BLaER1 (cell line): ENCODE measurements around the gene ST3GAL4.

Source experiments
- H3K27ac ChIP-seq: shearing (Covaris generic); formaldehyde crosslinking; 2 replicates; pipeline ENCODE4 v1.8.1; 2022
- H3K27me3 ChIP-seq: shearing (Covaris generic); formaldehyde crosslinking; 2 replicates; pipeline ENCODE4 v1.8.1; 2022
- H3K36me3 ChIP-seq: shearing (Covaris generic); formaldehyde crosslinking; 2 replicates; pipeline ENCODE4 v1.8.1; 2022
- H3K4me1 ChIP-seq: shearing (Covaris generic); formaldehyde crosslinking; 2 replicates; pipeline ENCODE4 v1.8.1; 2022
- H3K4me2 ChIP-seq: shearing (Covaris generic); formaldehyde crosslinking; 2 replicates; pipeline ENCODE4 v1.8.1; 2022
- H3K4me3 ChIP-seq: shearing (Covaris generic); formaldehyde crosslinking; 2 replicates; pipeline ENCODE4 v1.8.1; 2022
- H3K9ac ChIP-seq: shearing (Covaris generic); formaldehyde crosslinking; 2 replicates; pipeline ENCODE4 v1.8.1; 2022
- H3K9me3 ChIP-seq: shearing (Covaris generic); formaldehyde crosslinking; 2 replicates; pipeline ENCODE4 v1.8.1; 2022
- H4K20me1 ChIP-seq: shearing (Covaris generic); formaldehyde crosslinking; 2 replicates; pipeline ENCODE4 v1.8.1; 2022
- Cebpa-rat ChIP-seq: shearing (Covaris generic); IDR thresholded peaks from 2 replicates; pipeline ENCODE4 v1.8.1; 2022

The ST3GAL4 gene

GRCh38 chr11:126313826-126314225 is 41.7 kb upstream of the ST3GAL4 start:
- Histone ChIP-seq H3K9me3 (peaks cover 9% of the 10 kb centered on the region), H3K4me1 (peaks cover 37% of the 10 kb centered on the region), H3K27ac (no peak overlapping the region), H4K20me1 (0 out of 2 replicates have a peak, but pooled peaks cover 15% of the 10 kb centered on the region), H3K4me3 (no peak overlapping the region), H3K4me2 (no peak overlapping the region), H3K27me3 (no peaks in the 10 kb centered on the region), H3K36me3 (peaks cover 66% of the 10 kb centered on the region), H3K9ac (no peak overlapping the region)
- TF ChIP-seq Cebpa-rat = no peak

DNA sequence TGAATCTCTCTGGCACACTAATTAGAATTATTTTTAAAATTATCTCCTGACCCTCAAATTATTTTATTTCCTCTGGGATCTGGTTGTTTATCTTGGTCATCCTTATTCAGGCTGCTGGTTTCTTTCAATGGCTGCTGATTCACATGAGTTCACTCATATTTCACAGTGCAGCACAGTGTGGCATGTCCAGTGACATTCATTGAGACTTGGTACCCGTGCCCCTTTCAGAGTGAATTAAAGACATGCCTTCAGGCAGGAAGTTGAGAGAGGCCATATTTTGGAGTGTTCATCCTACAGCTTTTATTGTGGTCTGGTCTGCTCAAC is 38.1 kb upstream of the ST3GAL4 start:
- Histone ChIP-seq H3K4me3 (no peak overlapping the region), H3K4me1 (peaks cover 49% of the 10 kb centered on the region), H4K20me1 (peaks cover 5% of the 10 kb centered on the region; the same call in 1 of the 2 replicates), H3K36me3 (peaks cover 45% of the 10 kb centered on the region), H3K9ac (peak overlapping the region; percentile 66), H3K27ac (peak overlapping the region; percentile 79), H3K4me2 (peak overlapping the region; percentile 91), H3K27me3 (no peaks in the 10 kb centered on the region), H3K9me3 (peaks cover 9% of the 10 kb centered on the region)
- no peak for TF ChIP-seq Cebpa-rat

- Histone ChIP-seq H3K4me3 (0 out of 2 replicates have a peak overlapping the region, but pooled peaks have one; percentile 17), H3K27me3 (no peaks in the 10 kb centered on the region), H3K9me3 (peaks cover 9% of the 10 kb centered on the region), H3K36me3 (peaks cover 43% of the 10 kb centered on the region), H3K9ac (peak overlapping the region; percentile 66), H4K20me1 (peaks cover 5% of the 10 kb centered on the region; the same call in 1 of the 2 replicates), H3K4me2 (peak overlapping the region; percentile 91), H3K27ac (peak overlapping the region; percentile 79), H3K4me1 (peaks cover 49% of the 10 kb centered on the region)
- TF ChIP-seq Cebpa-rat = no peak
Measured at GRCh38 chr11:126317756-126318573, 37.5 kb upstream of the ST3GAL4 start.

DNA sequence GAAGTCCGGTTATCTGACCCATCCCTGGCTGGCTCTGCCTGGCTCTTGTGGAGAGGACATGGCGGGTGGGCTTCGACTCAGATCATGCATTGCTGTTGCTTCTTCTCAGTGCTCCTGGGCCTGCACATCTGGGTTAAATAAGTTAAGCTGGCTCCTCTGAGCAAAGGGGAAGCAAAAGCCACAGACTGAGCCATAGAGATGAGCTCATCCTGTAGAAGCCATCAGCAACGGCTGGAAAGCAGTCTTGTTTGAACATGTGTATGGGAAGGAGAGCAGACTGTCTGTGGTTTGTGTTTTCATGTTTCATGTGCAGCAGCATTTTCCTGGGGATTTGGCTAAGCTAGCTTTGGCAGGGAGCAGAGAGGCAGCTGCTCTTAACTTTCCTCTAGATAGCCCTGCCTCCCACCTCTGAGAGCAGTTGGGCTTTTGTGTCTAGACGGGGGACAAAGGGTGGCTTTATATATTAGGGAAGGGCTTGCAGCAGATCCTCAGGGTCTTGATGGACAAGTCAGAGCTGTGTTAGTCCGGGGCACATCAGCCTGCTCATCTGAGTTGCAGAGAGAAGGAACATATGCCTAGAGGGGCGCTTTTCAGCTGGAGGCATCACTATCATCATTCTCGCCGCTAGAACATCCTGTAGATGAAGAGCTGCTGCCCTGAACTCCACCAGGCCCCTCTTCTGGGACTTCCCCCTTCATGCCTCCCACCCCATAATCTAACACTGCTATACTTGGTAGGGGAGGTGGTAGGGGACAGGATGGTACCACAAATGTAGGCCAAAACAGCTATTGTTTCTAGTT is 36.7 kb upstream of the ST3GAL4 start:
- Histone ChIP-seq H3K27ac (peak overlapping the region; percentile 79), H3K4me1 (peaks cover 49% of the 10 kb centered on the region), H3K4me2 (peak overlapping the region; percentile 91), H3K9me3 (peaks cover 9% of the 10 kb centered on the region), H4K20me1 (peaks cover 5% of the 10 kb centered on the region; the same call in 1 of the 2 replicates), H3K36me3 (peaks cover 42% of the 10 kb centered on the region), H3K27me3 (no peaks in the 10 kb centered on the region), H3K4me3 (peak overlapping the region; percentile 35), H3K9ac (peak overlapping the region; percentile 66)
- no peak for TF ChIP-seq Cebpa-rat

DNA sequence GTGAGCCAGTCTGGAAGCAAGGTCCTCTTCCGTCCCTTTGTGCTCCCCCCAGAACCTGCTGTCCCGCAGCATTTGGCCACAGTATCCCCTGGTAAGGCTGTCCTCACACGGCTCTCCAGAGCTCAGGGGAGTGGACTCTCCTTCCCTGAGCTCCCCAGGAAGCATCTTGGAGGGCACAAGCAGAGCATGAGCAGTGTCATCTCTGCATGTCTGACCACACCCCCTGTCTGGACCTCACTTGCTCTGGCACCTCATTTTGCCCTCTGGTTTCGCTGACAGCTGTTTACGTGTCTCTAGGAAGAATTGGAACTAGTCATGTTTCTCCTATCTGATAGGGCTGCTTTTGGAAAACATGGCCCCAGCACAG is 36.1 kb upstream of the ST3GAL4 start:
- Histone ChIP-seq H3K4me3 (peak overlapping the region; percentile 35), H3K36me3 (peaks cover 40% of the 10 kb centered on the region), H3K4me1 (peaks cover 49% of the 10 kb centered on the region), H3K27ac (peak overlapping the region; percentile 79), H3K9me3 (peaks cover 9% of the 10 kb centered on the region), H3K9ac (peak overlapping the region; percentile 53), H3K27me3 (no peaks in the 10 kb centered on the region), H4K20me1 (peaks cover 5% of the 10 kb centered on the region; the same call in 1 of the 2 replicates), H3K4me2 (peak overlapping the region; percentile 91)
- no peak for TF ChIP-seq Cebpa-rat

- Histone ChIP-seq H3K27me3 (no peaks in the 10 kb centered on the region), H3K36me3 (peaks cover 32% of the 10 kb centered on the region), H3K9ac (no peak overlapping the region), H3K4me3 (no peak overlapping the region), H3K4me2 (no peak overlapping the region), H3K9me3 (no peaks in the 10 kb centered on the region), H4K20me1 (peaks cover 5% of the 10 kb centered on the region; the same call in 1 of the 2 replicates), H3K4me1 (peaks cover 40% of the 10 kb centered on the region), H3K27ac (no peak overlapping the region)
- no peak for TF ChIP-seq Cebpa-rat
Measured at GRCh38 chr11:126322996-126323395, 32.5 kb upstream of the ST3GAL4 start.

GRCh38 chr11:126327281-126328000 is 28.0 kb upstream of the ST3GAL4 start:
- H3K4me3 ChIP-seq = no peak overlapping the region
- H3K27me3 ChIP-seq = no peaks in the 10 kb centered on the region
- H3K27ac ChIP-seq = peak overlapping the region; percentile 51
- H3K36me3 ChIP-seq = peaks cover 50% of the 10 kb centered on the region
- TF ChIP-seq Cebpa-rat = no peak
- H3K9me3 ChIP-seq = no peaks in the 10 kb centered on the region
- H3K9ac ChIP-seq = no peak overlapping the region
- H3K4me1 ChIP-seq = peaks cover 16% of the 10 kb centered on the region
- no peak overlapping the region for H3K4me2 ChIP-seq
- H4K20me1 ChIP-seq = no peaks in the 10 kb centered on the region

- Histone ChIP-seq H3K36me3 (peaks cover 52% of the 10 kb centered on the region), H3K4me3 (no peak overlapping the region), H4K20me1 (no peaks in the 10 kb centered on the region), H3K27ac (peak overlapping the region; percentile 51), H3K9me3 (no peaks in the 10 kb centered on the region), H3K9ac (no peak overlapping the region), H3K4me1 (peaks cover 16% of the 10 kb centered on the region), H3K27me3 (no peaks in the 10 kb centered on the region), H3K4me2 (no peak overlapping the region)
- TF ChIP-seq Cebpa-rat = no peak
Measured at GRCh38 chr11:126328001-126328390, 27.5 kb upstream of the ST3GAL4 start.

DNA sequence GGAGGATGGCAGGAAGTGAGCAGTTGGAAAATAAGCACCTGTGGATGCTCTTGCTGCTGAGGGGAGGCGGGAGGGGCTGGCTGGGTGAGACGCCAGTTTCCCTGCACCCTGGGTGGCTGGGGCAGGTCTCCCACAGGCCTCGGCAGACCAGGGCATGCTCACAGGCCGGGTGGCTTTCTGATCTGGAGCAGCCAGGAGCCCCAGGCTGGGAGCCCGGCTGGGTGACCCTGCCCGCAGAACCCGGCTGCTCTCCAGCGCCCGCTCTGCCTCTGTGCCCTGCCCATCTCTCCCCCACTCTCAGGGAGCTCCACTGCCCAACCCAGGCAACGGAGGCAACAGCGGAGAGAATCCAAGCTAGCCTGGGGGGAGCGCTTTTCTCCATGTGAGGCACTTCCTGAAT is 27.0 kb upstream of the ST3GAL4 start:
- peaks cover 16% of the 10 kb centered on the region for H3K4me1 ChIP-seq
- H4K20me1 ChIP-seq = no peaks in the 10 kb centered on the region
- H3K4me2 ChIP-seq = no peak overlapping the region
- no peak overlapping the region for H3K9ac ChIP-seq
- peak overlapping the region; percentile 51 for H3K27ac ChIP-seq
- no peaks in the 10 kb centered on the region for H3K9me3 ChIP-seq
- H3K27me3 ChIP-seq = no peaks in the 10 kb centered on the region
- no peak for TF ChIP-seq Cebpa-rat
- peaks cover 53% of the 10 kb centered on the region for H3K36me3 ChIP-seq
- no peak overlapping the region for H3K4me3 ChIP-seq
